ENCODE results near the gene LTF.
"Not testable (repeated sequence)": the region's sequence is repeated elsewhere in the genome, so short reads cannot be mapped to it uniquely, and the experiment has no call there.

Gene LTF

GRCh38 chr3:46393011-46393410 lies 71.7 kb downstream of the LTF start:
- Mint-ChIP-seq H3K27me3 (no peaks in the 10 kb centered on the region), H3K4me3 (no peak overlapping the region), H3K9me3 (no peaks in the 10 kb centered on the region), H3K36me3 (ENCODE audit: insufficient read depth) (peaks cover 3% of the 10 kb centered on the region), H3K4me1 (ENCODE audit: low read depth in 2 of 2) (peaks cover 3 to 6% of the 10 kb centered on the region in 2 donors), H3K27ac (no peak overlapping the region)
- ATAC-seq (replicated peaks) (no peak), DNase-seq (no peak)

GRCh38 chr3:46391526-46391925 lies 73.2 kb downstream of the LTF start:
- not testable (repeated sequence) for H3K27ac Mint-ChIP-seq; DNase-seq; H3K36me3 Mint-ChIP-seq (ENCODE audit: insufficient read depth); H3K27me3 Mint-ChIP-seq; H3K4me3 Mint-ChIP-seq; H3K4me1 Mint-ChIP-seq (ENCODE audit: low read depth in 2 of 2); ATAC-seq (replicated peaks); H3K9me3 Mint-ChIP-seq

- H3K4me1 Mint-ChIP-seq (ENCODE audit: low read depth in 2 of 2): no peaks in the 10 kb centered on the region
- ATAC-seq (replicated peaks): no peak
- no peak overlapping the region for H3K4me3 Mint-ChIP-seq
- H3K36me3 Mint-ChIP-seq (ENCODE audit: insufficient read depth): peaks cover 3% of the 10 kb centered on the region
- H3K27me3 Mint-ChIP-seq: no peaks in the 10 kb centered on the region
- no peak for DNase-seq
- no peaks in the 10 kb centered on the region for H3K9me3 Mint-ChIP-seq
- H3K27ac Mint-ChIP-seq: no peak overlapping the region
Measured at GRCh38 chr3:46389306-46389705, 75.4 kb downstream of the LTF start.

- not testable (repeated sequence) for DNase-seq; H3K4me3 Mint-ChIP-seq; H3K4me1 Mint-ChIP-seq (ENCODE audit: low read depth in 2 of 2); H3K27me3 Mint-ChIP-seq; ATAC-seq (replicated peaks); H3K27ac Mint-ChIP-seq; H3K36me3 Mint-ChIP-seq (ENCODE audit: insufficient read depth); H3K9me3 Mint-ChIP-seq
Measured at GRCh38 chr3:46388847-46389246, 75.9 kb downstream of the LTF start.

- peaks cover 11 to 13% of the 10 kb centered on the region in 2 donors for H3K4me1 Mint-ChIP-seq (ENCODE audit: low read depth in 2 of 2)
- H3K36me3 Mint-ChIP-seq (ENCODE audit: insufficient read depth): no peaks in the 10 kb centered on the region
- ATAC-seq (replicated peaks): no peak
- DNase-seq: no peak
- H3K9me3 Mint-ChIP-seq: no peaks in the 10 kb centered on the region
- no peak overlapping the region for H3K27ac Mint-ChIP-seq
- no peaks in the 10 kb centered on the region for H3K27me3 Mint-ChIP-seq
- no peak overlapping the region for H3K4me3 Mint-ChIP-seq
Measured at GRCh38 chr3:46386205-46386604, 78.5 kb downstream of the LTF start.
